HG03354 (cell line): ENCODE data around the gene DHRS4.
"Not testable (repeated sequence)": the region's sequence is repeated elsewhere in the genome, so short reads cannot be mapped to it uniquely, and the experiment has no call there.

ENCODE experiments used
- ATAC-seq: cut with Tn5 transposase; IDR thresholded peaks from one replicate; pipeline ENCODE4 v1.9.1; 2021; ENCODE audit warnings: mild to moderate bottlenecking; ENCODE audit not compliant: unreplicated experiment, poor library complexity, severe bottlenecking

The DHRS4 gene

DNA sequence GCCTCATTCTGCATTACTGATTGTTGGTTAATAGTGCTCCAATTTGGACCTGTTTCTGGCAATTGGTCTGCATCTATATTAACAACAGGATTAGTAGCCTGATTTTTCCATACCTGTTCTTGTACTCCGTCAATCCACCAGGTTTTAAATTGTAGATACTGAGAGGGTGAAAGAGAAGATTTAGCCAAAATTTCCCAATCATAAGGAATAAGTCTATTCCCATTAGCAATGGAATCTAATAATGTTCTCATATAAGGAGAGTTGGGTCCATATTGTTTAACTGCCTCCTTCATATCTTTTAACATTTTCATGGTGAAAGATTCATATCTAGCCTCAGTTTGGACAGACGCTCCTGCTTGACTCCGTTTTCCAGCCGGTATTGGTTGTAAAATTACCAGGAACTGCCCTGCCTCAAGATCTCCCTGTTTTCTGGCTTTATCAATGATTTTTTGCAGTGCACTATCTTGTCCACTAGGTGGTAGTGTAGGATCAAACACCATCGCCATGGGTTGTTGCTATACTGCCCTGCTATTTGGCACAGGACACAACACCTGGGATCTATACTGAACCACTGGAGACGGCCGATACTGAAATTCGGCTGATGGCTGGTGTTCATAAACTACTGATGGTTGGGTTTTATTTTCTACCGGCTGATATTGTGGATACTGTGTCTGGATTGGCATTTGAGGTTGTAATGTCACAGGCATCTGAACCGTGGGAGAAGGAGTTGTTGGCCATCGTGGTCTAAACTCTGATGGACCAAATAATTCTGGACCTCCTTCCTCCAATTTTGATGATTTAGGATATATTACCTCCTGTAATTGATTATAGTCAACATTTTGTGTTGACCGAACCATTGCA is 60.3 kb downstream of the DHRS4 start:
- peak; percentile 74 for ATAC-seq

DNA sequence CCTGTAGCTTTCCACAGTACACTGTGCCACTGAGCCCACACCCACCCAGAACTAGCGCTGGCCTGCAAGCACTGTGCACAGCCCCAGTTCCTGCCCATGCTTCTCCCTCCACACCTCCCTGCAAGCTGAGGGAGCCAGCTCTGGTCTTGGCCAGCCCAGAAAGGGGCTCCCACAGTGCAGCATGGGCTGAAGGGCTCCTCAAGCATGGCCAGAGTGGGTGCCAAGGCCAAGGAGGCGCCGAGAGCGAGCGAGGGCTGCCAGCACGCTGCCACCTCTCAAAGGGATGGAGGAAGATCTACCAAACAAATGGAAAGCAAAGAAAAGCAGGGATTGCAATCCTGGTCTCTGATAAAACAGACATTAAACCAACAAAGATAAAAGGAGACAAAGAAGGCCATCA is 62.2 kb downstream of the DHRS4 start:
- ATAC-seq = not testable (repeated sequence)
